ENCODE results near the gene BIRC7. TPM values are rescaled to one million over a fixed set of nuclear protein-coding genes. Genes with fewer than 3 reads are reported as not detected.
"Not testable (repeated sequence)": the region's sequence is repeated elsewhere in the genome, so short reads cannot be mapped to it uniquely, and the experiment has no call there.

The BIRC7 gene
- total RNA-seq, 1 donor from 2014 or later: not detected

DNA sequence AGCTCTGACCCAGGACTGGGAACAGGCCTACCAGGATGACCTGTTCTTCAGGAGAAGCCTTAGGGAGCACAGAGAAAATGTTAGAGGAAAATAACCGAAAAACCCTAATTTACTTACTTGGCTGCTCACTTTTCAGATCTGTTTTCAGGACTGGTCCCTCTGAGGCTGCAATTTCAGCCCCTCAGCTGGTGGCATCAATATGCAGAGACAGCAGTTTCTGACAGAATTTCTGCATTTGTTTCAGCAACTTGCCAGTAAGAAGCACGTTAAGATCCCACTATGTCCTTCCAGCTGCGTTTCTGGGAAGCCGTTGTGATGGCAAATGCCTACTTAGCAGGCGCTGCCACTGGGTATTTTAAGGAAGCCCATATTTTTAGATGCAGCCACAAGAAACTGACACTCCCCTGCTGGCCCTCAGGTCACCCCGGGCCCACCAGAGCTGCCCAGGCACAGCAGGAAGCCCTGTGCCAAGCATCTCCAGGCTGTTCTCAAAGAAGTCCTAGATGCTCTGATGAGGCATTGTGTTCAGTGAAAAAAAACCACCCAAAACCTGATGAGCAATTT lies 27.3 kb upstream of the BIRC7 start:
- DNase-seq: no peak

DNA sequence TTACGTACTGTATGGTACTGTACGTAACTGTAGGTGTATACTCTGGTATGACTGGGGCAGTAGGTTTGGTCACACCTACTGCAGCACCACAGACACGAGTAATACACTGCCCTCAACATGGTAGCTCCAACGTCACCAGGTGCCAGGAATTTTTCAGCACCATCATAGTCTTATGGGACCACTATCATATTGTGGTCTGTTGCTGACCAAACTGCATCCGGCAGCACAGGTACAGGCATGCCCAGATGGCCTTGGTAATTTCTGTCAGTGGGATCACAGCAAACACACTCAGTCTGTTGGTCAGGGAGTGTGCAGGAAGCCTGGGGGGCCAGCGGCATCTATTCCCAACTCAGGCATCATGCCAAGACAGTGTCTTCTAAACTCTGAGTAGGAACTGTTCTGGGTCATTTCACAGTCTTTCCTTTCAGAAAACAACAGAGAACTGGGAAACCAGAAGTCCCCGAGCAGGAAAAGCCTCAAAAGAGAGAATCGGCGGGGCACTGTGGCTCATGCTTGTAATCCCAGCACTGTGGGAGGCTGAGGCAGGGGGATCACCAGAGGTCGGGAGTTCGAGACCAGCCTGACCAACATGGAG lies 25.6 kb upstream of the BIRC7 start:
- DNase-seq: no peak

DNA sequence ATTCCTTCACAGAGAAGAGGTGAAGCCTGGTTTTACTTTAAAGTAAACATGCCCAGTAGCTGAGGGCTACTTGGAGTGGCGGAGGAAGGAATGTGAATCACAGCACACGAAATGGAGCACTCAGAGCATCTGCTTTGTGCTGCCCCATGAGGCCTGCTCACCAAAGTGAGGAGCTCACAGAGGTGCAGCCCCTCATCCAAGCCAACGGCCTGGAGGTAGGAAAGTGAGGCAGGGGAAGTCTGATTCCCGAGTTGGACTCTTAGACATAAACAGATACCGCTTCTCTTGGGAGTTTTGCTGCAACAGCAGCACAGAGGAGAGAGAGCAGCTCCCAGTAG lies 23.3 kb upstream of the BIRC7 start:
- DNase-seq: no peak

DNA sequence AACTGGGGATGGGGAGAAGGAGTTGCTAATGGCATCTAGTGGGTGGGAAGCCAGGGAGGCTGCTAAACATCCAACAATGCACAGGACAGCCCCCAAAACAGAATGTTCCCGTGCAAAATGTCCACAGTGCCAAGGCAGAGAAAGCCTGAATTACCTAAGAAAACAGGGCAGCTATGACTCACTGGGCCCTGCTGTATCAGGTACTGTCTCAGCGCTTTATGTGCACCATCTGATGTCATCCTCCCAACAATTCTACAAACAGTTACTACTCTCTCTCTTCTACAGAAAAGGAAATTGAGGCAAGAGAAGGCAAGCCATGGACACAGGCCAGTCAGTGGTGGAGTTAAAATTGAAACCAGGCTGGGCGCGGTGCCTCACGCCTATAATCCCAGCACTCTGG lies 22.9 kb upstream of the BIRC7 start:
- no peak for DNase-seq

DNA sequence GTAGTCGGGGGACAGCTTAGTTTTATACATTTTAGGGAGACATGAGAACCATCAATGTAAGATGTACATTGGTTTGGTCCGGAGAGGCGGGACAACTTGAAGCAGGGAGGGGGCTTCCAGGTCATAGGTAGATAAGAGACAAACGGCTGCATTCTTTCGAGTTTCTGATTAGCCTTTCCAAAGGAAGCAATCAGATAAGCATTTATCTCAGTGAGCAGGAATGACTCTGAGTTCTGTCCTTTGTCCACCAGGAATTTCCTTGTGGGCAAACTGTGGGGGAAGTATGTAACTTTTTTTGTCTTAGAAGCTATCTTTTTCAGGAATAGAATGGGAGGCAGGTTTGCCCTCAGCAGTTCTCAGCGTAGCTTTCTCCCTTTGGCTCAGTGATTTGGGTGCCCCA lies 21.2 kb upstream of the BIRC7 start:
- no peak for DNase-seq

DNA sequence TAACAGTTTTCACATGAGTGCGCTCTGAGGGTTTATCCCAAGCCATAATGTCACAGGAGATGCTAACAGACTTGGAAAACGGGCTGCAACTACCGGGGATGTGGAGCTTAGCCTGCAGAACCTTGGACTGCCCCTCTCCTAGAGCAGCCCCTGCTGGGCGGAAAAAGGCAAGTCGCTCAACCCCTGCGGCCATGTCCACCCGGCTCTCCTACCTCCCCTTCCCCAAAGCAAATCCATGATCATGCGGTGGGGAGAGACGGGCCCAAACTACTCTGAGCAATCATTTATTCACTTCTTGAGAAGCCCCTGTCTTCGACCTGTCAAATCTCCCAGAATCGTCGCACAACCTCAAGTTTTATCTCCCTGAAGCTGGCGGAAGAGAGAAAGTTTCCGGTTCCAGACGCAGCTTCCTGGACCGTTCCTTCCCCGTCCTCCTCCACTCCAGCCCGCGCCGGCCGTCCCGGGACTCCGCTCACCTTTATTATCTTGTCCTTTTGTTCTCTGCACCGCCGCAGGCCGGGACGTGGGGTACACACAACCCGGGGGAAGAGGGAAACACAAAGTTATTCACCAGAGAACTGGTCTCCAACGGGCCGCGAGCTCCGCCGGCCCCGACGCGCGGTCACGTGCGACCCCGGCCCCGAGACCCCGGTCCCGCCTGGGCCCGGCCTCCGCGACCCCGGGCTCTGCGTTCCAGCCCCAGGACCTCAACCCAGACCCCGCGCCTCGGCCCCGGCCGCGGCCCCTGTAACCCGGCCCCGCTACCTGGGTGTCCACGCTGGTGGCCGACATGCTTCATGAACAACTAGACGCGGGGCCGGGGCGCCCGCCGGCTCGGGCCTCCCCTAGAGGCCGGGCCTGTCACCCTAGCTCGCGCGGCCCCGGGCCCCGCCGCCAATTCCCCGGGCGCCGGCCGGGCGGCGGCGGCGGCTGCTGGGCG lies 20.3 kb upstream of the BIRC7 start:
- DNase-seq: no peak

DNA sequence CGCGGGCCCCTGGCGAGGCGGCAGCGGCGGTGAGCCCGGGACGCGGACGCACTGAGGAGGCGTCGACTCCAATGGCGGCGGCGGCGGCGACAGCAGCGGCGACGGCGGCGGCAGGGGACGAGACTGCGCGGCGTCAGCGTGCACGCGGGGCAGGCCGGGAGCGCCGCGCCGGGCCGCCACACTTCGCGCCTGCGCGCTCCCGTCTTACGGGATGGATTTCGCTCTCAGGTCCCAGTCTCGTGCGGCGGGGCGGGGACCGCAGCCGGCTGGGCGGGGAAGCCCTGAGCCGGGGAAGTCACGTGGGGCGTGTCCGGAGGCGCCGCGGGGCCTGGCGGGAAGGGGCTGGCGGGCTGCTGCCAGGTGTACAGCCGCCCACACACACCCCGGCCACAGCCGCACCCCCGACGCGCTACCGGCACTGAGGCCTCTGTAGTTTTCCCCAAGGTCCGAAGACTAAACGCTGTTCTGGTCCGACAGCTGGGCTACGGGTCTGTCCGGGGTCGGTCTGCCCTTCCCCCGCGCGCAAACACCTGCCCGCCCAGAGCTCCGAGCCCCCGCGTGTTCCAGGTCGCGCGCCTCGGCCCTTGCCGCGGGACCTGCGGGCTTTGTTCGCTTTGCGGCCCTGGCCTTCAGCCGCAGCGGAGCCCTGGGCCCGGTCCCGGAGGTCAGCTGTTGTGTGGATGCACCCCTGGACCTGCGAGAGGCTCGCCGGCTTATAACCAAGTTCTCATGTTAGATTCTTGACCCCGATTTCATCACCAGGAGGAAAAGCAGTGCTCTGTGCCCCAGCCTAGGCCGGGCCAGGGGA lies 19.5 kb upstream of the BIRC7 start, which contains the start of gene YTHDF1:
TSS of gene YTHDF1 (minus strand) at position 91 of the 808 bp plus-strand sequence. CDS start 239 bp downstream, outside the sequence.
- peak; percentile 87 for DNase-seq

DNA sequence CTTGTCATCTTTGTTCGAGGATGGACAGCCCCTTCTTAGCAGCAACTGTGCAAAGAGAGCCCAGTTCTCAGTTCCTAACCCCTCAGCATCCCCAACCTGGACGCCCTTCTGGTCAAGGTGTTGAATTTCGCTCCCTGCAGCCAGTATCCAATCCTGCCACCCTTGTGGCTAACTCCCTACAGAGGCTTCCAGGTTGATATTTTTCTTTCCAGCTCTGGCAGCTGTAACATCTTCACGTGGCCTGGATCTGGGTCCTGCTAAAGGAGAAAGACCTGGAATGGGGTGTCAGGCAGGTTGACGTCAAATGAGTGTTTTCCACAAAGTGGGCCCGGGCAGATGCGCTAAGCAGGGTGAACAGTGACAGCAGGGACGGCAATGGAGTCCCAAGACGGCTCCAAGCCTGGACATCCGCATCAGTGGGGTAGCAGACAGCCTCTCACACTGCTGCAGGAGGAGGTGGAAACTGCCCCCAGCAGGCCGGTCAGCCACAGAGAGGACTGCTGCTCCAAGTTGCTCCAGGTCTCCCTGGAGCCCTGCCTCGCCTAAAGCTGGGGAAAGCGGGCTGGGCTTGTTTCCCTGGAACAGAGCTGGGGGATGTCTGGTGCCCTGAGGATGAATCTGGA lies 18.7 kb upstream of the BIRC7 start:
- no peak for DNase-seq

DNA sequence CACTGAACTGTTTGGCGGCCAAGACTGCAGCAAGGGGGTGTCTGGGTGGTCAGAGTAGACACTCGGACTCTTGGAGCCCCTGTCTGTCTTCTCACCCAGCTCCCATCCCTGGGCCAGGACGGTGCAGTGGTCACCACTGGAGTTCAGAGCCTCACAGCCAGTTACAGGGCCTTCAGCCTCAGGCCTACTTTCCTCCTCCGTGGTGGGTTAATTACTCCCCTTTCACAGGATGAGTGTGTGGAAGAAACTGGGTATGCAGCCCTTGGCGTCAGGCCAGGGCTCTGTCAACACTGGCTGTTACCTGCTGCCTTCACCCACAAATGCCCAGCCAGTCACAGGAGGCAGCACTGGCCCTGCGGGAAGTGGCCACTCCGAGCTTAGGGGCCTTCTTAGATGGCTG lies 18.0 kb upstream of the BIRC7 start:
- no peak for DNase-seq

DNA sequence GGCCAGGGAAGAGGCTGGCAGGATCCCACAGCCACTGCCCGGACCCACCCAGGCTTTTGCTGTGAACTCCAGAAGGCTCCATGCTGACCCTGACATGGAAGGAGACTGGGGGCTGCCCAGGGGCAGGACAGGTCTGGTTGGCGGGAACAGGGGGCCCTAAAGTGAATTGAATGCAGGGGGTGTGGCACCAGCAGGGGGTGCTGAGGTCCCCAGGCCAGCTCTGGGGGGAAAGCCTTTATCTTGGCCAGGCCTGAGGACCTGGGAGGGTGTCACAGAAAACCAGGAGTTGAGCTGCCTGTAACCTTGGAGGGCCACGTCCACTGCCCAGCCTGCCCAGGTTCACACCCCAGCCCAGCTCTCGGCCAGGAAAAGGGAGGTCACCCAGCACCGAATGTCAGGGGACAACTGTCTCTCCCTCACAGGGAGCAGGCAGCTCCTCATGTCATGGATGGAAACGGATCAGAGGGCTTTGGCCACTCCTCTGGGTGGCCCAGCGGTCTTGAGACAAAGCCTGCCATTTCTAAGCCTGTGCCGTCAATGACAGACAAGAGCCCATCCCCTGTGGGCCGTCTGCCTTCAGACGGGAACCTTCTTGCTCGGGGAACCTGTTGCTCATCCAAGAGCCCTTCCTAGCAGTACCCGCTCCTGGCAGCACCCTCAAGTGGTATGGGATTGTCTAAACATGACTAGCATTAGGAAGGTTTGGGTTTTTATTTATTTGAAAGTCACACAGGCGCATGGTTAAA lies 16.8 kb upstream of the BIRC7 start:
- no peak for DNase-seq

DNA sequence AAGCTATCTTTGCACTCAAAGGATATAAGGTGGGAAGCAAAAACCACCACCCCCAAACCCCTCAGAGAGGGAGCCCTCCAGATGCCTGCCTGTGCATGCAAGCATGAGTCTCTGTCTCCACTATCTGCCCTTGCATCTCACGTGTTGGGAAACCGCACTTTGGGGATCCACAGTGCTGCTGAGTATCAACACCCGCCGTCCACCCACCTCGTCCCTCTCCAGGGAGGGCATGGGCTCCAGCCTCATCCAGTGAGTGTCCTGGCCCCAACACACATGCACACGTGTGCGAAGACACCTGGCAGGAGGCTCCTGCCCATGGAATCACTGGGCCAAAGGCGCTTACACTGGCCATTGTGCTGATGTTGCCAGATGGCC lies 16.3 kb upstream of the BIRC7 start:
- no peak for DNase-seq

DNA sequence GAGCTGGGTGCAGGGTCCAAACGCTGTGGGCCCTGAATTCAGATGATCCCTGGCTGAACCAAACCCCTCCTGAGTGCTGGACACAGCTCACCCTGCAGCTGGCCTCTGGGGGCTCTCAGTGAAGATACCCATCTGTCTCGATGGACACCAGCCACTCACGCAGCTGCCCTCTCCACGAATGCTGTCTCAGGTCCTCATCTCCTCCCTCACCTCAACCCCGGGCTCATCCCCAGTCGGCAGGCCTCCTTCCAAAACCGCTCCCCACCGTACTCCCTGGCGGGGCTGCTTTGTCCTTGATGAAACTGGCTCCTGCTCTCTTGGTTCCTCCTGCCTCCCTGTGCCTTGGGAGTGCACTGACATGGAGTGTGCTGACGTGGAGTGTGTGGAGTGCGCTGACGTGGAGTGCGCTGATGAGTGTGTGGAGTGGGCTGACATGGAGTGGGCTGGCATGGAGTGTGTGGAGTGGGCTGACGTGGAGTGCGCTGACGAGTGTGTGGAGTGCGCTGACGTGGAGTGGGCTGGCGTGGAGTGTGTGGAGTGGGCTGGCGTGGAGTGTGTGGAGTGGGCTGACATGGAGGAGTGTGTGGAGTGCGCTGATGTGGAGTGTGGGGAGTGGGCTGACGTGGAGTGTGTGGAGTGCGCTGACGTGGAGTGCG lies 15.7 kb upstream of the BIRC7 start:
- no peak for DNase-seq

DNA sequence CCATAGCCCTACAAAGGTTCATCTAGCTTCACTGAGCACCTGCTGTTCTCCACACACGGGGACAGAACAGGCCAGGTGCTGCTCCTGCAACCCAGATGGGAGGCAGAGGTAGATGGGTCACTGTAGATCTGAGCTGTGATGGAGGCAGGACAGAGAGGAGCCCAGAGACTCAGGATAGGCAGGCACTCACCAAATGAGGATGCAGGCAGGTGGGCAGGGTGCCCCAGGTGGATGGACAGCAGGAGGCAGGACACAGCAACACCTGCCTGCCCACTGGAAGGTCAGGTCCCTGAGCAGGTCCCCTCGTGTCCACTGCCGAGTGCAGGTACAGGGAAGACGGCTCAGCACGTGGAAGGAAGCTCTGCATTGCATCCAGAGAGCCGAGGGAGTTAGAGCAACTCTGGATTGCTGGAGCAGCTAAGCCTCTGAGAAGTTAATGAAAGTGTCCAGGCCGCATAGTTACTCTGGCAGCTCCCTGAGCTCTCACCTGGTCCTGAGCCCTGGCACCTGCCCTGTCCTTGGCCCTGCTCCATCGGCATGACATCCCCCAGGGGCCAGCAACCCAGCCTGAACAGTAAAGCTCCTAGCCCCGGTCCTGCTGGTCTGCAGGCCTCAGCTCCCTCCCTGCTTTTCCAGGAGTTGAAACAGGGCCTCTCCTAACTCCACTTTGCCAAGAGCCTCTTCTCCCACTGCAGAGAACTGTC lies 14.9 kb upstream of the BIRC7 start:
- no peak for DNase-seq

DNA sequence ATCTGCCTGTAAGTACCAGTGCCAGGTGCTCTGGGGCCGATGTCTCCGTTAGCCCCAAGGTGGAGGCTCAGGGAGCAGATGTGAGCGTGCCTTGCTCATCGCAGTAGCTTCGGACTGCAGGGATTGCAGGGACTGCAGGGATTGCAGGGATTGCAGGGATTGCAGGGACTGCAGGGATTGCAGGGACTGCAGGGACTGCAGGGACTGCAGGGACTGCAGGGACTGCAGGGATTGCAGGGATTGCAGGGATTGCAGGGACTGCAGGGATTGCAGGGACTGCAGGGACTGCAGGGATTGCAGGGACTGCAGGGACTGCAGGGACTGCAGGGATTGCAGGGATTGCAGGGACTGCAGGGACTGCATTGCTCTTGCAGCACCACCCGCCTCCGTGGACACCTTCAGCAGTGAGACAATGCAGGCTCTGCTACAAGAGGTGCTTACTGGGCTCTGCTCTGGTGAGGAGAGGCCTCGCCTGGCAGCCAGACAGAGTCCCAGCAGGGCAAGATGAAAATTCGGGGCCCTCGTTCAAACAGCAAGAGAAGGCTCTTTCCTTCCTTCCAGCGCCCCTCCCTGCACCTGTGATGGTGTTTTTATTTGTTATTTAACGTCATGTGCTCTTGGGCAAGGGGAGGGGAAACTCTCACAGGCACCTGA lies 14.2 kb upstream of the BIRC7 start:
- not testable (repeated sequence) for DNase-seq

DNA sequence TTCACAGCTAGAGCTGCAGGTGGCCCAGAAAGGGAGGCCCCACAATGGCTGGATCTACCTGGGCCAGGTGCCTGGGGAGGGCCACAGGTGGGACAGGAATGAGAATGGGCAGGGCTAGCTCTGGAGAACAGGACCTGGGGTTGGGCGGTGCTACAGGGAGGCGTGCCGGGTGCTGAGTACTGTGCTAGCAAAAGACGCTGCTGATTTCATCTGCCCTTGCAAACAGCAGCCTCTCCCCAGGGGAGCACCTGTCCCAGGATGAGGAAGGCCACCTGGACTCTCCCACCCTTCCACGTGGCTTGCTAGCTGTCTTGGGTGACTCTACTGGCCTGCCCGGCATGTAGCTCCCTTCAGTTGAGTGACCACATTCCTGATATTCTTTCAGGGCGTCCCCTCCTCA lies 13.2 kb upstream of the BIRC7 start:
- no peak for DNase-seq

DNA sequence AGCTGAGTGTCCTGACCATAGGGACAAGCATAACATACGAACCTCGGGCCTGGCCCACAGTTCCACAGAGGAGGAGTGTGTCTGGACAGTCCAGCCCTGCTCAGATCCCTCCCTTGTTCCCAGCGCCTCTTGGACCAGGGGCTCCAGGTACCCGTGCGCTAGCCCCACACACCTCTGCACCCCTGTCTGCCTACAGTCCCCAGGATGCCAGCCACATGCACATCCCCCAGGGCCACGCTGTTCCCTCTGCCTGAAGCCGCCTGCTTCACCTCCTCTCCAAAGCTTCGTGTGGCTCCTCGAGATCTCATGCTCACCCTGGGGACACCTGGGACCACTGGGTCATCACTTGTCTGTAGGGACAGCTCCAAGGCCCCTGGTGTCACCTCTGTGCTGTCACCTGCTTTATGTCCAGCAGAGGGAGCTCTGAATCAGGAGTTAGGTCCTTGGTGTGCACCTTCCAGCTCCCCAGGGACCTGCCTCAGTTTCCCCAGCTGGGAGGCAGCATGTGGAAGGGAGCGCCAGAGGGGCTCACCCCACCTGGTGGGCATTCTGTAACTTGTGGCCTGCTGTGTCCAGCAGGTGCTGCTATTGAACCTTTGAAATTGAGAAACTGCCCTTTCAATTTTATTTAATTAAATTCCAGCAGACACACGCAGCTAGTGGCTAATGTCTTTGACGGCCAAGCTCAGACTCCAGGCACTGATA lies 12.4 kb upstream of the BIRC7 start:
- DNase-seq: peak; percentile 4

DNA sequence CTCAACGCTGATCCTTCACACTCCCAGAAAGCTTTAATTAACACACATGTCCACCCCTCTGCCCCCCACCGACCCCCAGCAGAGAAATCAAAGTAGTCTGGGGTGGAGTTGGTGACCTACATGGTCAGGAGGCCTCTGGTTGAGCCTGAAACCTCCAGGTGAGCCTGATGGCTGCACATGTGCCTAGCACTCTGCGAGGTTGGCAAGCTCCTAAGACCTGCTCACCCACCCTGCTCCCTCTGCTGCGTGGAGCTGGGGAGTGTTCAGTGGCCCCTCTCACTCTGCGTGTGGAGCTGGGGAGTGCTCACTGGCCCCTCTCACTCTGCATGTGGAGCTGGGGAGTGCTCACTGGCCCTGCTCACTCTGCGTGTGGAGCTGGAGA lies 11.9 kb upstream of the BIRC7 start:
- DNase-seq: no peak

DNA sequence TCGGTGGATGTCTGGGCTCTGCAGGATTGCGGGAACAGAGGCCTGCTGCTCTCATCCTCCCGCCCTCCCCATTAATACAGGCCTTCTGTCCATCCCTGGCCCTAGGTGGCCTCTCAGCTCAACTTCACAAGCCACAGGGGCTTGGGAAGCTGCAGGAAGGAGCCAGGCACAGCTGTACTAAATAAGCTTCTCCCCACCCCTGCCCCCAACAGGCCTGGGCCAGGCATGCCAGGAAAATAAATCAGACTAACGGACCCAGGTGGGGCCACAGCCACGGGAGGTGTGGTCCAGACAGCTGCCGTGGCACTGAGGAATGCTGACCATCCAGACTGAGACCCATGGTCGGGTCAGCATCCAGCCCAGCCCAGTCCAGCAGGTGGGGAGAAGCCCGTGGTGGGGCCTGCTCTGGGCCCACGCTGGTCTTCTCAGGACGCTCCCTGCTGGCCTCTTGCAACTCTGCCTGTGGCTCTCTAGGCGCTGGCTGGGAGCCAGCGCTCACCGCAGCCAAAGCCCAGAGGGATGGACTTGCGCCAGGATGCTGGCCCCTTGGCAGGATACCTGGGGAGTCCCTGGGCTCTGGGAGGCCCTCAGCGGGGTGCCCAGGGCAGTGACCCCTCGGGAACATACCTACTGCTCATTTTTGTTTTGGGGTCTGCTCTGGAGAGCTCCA lies 11.2 kb upstream of the BIRC7 start:
- DNase-seq: no peak

DNA sequence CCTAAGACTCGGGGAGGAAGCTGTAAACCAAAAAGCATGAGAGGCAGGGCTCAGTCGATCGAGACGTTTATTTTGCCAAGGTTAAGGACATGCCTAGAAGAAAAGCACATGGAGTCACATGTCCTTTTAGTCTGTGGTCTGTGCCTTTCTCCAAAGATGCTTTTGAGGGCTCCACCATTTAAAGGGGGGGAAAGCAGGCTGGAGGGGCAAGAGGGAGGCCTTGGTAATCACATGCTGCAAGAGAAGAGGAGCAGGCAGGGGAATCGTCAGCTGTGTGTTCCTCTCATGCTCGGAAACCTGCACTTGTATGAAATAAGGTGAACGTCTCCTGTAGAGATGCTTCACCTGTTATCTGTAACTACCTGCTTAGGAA lies 10.6 kb upstream of the BIRC7 start:
- no peak for DNase-seq

All from skin of body (tissue), 2 donors.